ENCODE data around the gene ZBTB40.

Gene ZBTB40

DNA sequence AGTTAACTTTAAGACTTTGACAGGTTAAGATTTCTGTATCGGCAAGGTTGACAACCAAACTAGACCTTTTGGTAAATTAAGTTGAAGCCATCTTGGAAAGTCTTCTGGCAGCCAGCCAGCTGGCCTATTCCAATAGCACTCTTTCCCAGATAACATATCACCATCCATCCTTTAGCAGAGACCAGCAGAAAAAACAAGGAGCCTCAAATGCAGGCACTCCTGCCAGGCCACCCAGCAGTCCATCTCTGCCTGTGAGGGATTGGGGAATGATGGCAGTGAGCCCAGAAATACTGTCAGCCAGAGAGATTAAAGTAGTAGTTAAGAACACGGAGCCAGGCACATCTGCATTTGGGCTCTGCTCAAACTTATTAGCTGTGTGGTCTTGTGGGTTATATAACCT lies 19.4 kb downstream of the ZBTB40 start:
- DNase-seq = no peak

DNA sequence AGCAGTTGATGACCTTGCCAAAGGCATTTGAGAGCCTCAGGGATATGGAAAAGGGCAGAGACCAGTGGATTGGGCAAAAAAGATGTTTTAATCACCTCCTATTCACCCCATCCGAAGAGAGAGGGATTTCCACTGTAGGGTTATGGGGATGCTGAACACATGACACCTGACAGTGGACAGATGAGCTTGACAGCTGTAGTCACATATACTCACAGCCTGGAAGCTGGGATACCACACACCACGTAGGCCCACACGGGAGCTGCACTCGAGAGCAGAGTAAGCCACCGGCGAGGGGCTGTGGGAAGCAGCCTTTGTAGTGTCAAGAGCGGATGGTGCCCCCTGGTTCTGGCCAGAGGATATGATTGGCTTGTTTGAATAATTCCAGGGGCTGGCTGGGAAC lies 20.0 kb downstream of the ZBTB40 start:
- no peak for DNase-seq

GRCh38 chr1:22472596-22472995 lies 20.9 kb downstream of the ZBTB40 start:
- DNase-seq = no peak

GRCh38 chr1:22473952-22474351 lies 22.3 kb downstream of the ZBTB40 start:
- no peak for DNase-seq

DNA sequence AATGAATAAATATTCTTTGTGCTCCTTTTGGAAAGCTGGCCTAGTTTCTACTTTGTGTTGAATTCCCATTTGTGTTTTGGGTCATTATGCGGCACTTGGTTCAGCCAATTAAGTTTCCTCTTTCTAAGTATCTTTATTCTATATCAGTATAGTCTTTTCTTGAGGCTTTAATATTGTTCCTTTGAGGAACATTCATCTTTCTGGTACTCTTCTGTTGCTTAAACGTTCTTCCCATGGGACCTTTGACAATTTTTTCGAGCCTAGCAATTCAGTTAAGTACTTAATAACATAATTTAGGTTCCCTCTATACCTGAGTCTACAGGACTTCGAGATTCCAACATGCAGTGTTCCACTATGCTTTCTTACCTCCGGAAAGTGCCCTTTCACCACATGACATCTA lies 24.9 kb downstream of the ZBTB40 start:
- DNase-seq = no peak

DNA sequence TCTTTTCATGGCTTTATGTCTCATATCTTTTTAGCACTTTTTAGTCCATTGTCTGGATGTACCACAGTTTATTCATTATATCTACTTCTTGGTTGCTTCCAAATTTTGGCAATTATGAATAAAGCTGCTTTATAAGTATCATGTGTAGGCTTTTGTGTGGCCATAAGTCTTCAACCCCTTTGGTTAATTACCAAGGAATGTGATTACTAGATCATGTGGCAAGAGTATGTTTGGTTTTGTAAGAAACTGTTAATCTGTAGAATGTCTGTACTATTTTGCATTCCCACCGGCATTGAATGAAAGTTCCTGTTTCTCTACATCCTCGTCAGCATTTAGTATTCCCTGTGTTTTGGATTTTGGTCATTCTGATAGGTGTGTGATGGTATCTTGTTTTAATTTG lies 31.5 kb downstream of the ZBTB40 start:
- no peak for DNase-seq

GRCh38 chr1:22484706-22485345 lies 33.2 kb downstream of the ZBTB40 start:
- DNase-seq = no peak

GRCh38 chr1:22485431-22485830 lies 33.8 kb downstream of the ZBTB40 start:
- no peak for DNase-seq

- no peak for DNase-seq
These were observed 36.1 kb downstream of the ZBTB40 start for GRCh38 chr1:22487781-22488180.

GRCh38 chr1:22488319-22488718 lies 36.7 kb downstream of the ZBTB40 start:
- no peak for DNase-seq

DNA sequence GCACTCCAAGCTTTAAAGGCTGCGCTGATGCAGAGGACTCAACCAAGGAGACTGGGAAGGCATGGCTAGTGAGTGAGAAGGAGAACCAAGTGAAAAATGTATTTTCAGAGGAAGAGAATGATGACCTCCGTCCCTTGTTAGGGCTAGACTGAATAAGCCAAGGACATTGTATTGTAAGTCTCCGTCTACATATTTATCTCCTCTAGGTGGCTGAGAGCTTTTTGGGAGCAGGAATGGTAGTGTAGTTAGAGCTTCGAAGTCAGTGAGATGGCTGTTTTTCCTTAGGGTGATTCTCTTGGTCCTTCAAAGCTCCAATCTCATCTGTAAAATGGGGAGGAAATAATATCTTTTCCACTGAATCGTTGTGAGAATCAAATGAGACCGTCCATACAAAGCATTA lies 37.6 kb downstream of the ZBTB40 start:
- DNase-seq = no peak

DNA sequence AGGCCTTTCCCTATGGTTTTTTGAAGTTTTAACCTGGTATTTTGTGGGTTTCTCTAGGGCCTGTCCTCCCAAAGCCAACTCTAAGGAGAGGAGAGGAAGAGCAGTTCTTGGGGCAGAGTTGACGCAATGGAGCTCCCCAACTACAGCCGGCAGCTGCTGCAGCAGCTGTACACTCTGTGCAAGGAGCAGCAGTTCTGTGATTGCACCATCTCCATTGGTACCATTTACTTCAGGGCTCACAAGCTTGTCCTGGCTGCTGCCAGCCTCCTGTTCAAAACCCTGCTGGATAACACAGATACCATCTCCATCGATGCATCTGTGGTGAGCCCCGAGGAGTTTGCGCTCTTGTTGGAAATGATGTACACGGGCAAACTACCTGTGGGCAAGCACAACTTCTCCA lies 38.2 kb downstream of the ZBTB40 start:
- no peak for DNase-seq

GRCh38 chr1:22490309-22490708 lies 38.7 kb downstream of the ZBTB40 start:
- no peak for DNase-seq

- DNase-seq = no peak
These were observed 40.5 kb downstream of the ZBTB40 start for GRCh38 chr1:22491995-22492715.

- DNase-seq = no peak
These were observed 42.5 kb downstream of the ZBTB40 start for GRCh38 chr1:22494144-22494543.

GRCh38 chr1:22494943-22495579 lies 43.4 kb downstream of the ZBTB40 start:
- DNase-seq = no peak

GRCh38 chr1:22496536-22497160 lies 45.0 kb downstream of the ZBTB40 start:
- DNase-seq = no peak

DNA sequence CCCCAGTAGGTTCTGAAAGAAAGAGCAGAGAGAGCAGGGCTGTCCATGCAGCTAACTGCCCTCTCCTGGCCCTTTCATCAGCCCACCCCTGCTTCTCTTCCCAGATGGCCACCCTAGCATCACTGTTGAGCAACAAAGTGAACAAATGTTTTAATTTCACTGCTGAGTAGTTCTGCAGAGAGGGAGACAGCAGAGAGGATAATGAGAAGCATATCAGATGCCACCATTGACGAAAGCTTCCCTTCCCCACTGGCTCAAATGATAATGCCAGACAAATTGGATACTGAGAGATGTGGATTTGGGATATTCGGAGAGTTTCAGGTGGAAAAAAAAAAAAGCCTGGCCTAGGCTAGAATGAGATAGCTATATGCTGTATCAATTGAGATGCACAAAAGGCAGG lies 46.8 kb downstream of the ZBTB40 start:
- no peak for DNase-seq

DNA sequence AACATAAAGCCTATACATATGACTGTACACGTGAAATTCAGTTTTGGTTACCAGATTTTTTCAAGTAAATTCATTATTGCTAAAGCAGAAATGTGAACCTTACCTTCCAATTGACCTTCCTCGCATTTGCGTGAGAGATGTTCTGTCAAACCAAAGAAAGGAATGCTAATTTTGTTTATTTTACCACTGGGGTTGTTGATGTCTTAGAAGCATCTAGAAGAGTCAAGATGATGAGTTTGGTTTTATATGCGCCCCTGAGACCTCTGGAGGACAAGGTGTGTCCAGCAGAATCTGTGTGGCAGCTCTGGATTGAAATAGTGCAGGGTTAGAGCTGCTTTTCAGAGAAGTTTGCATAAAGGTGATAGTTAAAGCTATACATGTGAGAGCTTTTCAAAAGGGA lies 48.4 kb downstream of the ZBTB40 start:
- DNase-seq = no peak

- no peak for DNase-seq
These were observed 48.8 kb downstream of the ZBTB40 start for GRCh38 chr1:22500471-22500870.

GRCh38 chr1:22502202-22502601 lies 50.6 kb downstream of the ZBTB40 start:
- no peak for DNase-seq

- DNase-seq = no peak
These were observed 52.2 kb downstream of the ZBTB40 start for GRCh38 chr1:22503721-22504410.

DNA sequence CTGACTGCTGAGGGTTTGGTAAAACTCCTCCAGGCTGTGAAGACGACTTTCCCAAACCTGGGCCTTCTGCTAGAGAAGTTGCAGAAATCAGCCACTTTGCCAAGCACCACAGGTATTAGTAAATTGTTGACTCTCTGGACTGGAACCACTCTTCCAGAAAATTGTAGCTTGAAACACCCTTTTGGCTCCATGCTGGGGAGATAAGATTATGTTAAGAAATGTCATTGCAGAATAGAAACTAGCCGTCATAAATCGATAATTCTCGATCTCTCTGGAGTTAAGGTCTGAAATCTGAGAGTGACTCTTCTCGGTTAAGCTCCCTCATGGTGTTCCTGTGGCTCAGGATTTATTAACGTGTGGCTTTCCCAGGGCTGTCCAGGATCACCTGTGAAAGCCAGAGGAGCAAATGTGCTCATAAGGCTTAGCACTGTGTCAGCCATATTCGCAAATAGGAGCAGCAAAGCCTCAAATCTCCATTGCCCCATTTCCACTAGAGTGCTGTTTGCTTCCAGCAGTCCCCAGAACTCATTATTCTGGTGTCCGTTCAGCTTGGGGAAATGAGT lies 54.6 kb downstream of the ZBTB40 start:
- DNase-seq = no peak

All from NCI-H510A (cell line).